Ammon's horn (tissue), 1 donor: ENCODE data around the gene PFKM.

Source experiments
- DNase-seq: peaks from one replicate; pipeline ENCODE4 v3.0.0-alpha.2; 2016; ENCODE audit warnings: low spot score

The PFKM gene

GRCh38 chr12:48187916-48188695 lies 68.9 kb downstream of the PFKM start:
- DNase-seq = no peak

- peak; percentile 81 for DNase-seq
Measured at GRCh38 chr12:48189331-48190125, 70.4 kb downstream of the PFKM start.

- no peak for DNase-seq
Measured at GRCh38 chr12:48191096-48191495, 71.9 kb downstream of the PFKM start.

GRCh38 chr12:48192861-48193260 lies 73.7 kb downstream of the PFKM start:
- no peak for DNase-seq

- no peak for DNase-seq
Measured at GRCh38 chr12:48193623-48194022, 74.5 kb downstream of the PFKM start.

- no peak for DNase-seq
Measured at GRCh38 chr12:48194799-48195201, 75.6 kb downstream of the PFKM start.
